ENCODE data around the gene TMEM114.

- TF ChIP-seq POLR2A (IDR thresholded peaks at IDR 0.05) = no peak
- TF ChIP-seq CTCF (IDR thresholded peaks at IDR 0.05) = no peak
Observed at GRCh38 chr16:8569650-8570346, 20.5 kb downstream of the TMEM114 start.
